EH (cell line): Measurements from ENCODE around the gene HMGN4.
"Not testable (repeated sequence)": the region's sequence is repeated elsewhere in the genome, so short reads cannot be mapped to it uniquely, and the experiment has no call there.

Source experiments
- DNase-seq: peaks from one replicate; pipeline ENCODE4 v3.0.0-alpha.2; 2015; ENCODE audit warnings: low read depth

The HMGN4 gene

GRCh38 chr6:26522486-26523228, 15.5 kb upstream of the HMGN4 start:
- peak; percentile 32 for DNase-seq

- DNase-seq: not testable (repeated sequence)
Measured at GRCh38 chr6:26524314-26524713, 13.9 kb upstream of the HMGN4 start.

- DNase-seq: no peak
Measured at GRCh38 chr6:26524722-26525370, 13.3 kb upstream of the HMGN4 start.

GRCh38 chr6:26525838-26526237, 12.3 kb upstream of the HMGN4 start:
- DNase-seq: no peak

- DNase-seq: no peak
Measured at GRCh38 chr6:26526928-26527327, 11.2 kb upstream of the HMGN4 start.

GRCh38 chr6:26530203-26530602, 8.0 kb upstream of the HMGN4 start:
- no peak for DNase-seq

- no peak for DNase-seq
Measured at GRCh38 chr6:26531897-26532296, 6.3 kb upstream of the HMGN4 start.

GRCh38 chr6:26532699-26533531, 5.3 kb upstream of the HMGN4 start:
- peak; percentile 94 for DNase-seq

- DNase-seq: no peak
Measured at GRCh38 chr6:26533532-26533931, 4.6 kb upstream of the HMGN4 start.

GRCh38 chr6:26534681-26535465, 3.3 kb upstream of the HMGN4 start:
- DNase-seq: no peak

- peak; percentile 75 for DNase-seq
Measured at GRCh38 chr6:26536571-26537159, 1.5 kb upstream of the HMGN4 start.

- peak; percentile 95 for DNase-seq
Measured at GRCh38 chr6:26537160-26537845, 863 bp upstream of the HMGN4 start.

GRCh38 chr6:26538572-26538902, 371 bp downstream of the HMGN4 start:
- DNase-seq: no peak

GRCh38 chr6:26539071-26539615, 977 bp downstream of the HMGN4 start:
- no peak for DNase-seq

- DNase-seq: no peak
Measured at GRCh38 chr6:26541579-26541978, 3.4 kb downstream of the HMGN4 start.

GRCh38 chr6:26543953-26544352, 5.8 kb downstream of the HMGN4 start:
- DNase-seq: peak; percentile 31

GRCh38 chr6:26544473-26544872, 6.3 kb downstream of the HMGN4 start:
- no peak for DNase-seq

- no peak for DNase-seq
Measured at GRCh38 chr6:26545627-26546026, 7.5 kb downstream of the HMGN4 start.

- DNase-seq: not testable (repeated sequence)
Measured at GRCh38 chr6:26547363-26547762, 9.2 kb downstream of the HMGN4 start.

GRCh38 chr6:26550250-26550993, 12.3 kb downstream of the HMGN4 start:
- DNase-seq: peak; percentile 55
